HG03025 (cell line): Measurements from ENCODE around the gene DGKI.

Source experiments
- ATAC-seq: cut with Tn5 transposase; IDR thresholded peaks from one replicate; pipeline ENCODE4 v1.9.1; 2021; ENCODE audit warnings: mild to moderate bottlenecking, moderate library complexity; ENCODE audit not compliant: unreplicated experiment, low FRiP score

The DGKI gene

DNA sequence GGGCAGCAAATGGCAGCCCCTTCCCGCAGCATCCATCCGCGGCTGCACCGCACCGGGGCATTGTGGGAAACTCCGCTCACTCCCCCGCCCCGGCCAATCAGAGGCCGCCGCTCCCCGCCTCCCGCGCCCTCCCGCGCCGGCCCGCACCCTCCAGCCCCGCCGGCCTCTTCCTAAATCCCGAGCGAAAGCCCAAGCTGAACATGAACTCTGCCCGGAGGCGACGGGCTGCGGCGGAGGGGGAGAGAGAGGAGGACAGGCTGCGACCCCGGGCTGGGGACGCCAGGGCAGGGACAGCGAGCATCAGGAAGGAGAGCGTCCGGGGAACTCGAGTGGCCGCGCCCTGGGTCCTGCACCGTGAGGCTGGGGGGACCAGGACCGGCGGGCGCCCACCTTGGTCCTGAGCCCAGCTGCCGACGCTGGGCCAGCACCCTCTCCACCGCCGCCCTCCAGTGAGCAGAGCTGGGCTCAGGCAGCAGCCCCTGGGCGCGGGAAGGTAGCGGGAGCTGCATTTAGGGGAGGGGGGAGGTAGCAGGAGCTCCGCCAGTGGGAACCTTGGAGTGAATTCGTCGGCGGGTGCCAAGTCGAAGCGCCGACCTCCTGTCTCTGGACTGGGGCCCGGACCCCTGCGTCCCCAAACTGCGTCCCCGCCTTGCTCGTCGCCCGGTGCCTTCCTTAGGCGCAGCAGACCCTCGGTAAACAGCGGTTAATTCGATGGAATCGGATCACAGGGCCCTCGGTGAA, at the start of gene DGKI:
DGKI (minus strand) TSS at position 148 of the 741 bp plus-strand sequence.
- no peak for ATAC-seq

DNA sequence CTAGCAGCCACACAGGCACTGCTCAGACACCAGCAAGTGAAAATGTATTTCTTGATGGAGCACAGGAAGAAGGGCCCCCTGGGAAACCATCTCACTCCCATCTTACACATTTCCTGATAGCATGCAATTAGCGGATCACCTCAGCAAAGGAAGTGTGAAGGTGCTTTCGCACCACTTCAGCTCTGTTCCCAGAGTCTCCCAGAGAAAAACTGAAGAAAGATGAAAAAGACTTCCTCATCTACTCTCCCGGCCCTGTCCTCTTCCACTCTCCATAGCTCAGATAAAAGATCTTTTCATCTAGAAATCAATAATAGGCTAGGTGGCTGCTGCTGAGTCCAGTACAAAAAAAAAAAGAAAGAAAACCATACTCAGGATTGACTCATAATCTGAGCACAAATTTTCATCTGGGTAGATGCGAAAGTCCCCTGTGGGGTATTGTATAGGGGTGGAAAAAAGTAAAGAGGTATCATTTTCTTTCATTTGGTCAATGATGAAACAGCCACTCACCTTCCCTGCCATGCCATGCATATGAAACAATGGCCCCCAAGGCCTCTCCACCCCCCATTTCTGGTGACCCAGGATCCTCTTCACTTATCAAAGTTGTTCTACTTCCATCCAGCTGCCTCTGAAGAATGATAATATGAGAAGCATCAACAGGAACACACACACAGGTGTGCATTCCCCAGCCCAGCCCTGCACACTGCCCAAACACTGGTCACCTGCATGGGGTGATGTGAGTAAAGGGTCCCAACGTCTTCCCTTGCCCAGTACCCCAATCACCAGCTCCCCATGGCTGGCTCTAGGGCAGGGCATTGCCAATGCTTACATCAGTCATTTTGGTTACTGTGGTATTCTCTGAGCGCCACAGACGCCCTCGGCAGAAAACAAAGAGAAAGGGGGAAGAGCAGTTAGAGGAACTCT, 48.8 kb upstream of the DGKI start:
- ATAC-seq = peak; percentile 63

DNA sequence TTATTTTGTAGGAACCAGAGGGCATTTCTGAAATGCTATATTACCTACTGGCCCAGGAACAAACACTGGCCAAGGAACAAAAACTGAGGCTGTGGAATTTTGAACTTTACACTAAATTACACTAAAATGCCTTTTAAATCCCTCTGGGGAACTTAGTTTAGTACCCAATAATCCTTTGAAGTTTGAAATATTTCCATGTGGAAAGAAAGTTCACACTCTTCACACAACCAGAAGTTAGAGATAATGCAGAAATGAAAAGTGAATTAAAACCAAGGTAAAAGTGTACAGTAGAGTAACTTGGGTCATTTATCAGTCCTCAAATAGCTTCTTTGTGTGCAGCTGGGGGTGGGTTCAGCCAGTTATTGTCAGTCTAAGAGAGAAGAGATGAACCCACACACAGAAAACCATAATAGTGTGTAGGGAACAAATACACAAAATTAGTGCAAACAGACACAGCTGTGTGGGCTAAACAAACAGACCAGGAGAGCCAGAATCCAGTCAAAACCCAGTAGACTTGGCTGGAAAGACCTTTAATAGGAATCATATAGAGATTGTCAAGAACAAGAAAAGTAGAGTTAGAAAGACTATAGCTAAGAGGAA, 46.5 kb upstream of the DGKI start:
- no peak for ATAC-seq

DNA sequence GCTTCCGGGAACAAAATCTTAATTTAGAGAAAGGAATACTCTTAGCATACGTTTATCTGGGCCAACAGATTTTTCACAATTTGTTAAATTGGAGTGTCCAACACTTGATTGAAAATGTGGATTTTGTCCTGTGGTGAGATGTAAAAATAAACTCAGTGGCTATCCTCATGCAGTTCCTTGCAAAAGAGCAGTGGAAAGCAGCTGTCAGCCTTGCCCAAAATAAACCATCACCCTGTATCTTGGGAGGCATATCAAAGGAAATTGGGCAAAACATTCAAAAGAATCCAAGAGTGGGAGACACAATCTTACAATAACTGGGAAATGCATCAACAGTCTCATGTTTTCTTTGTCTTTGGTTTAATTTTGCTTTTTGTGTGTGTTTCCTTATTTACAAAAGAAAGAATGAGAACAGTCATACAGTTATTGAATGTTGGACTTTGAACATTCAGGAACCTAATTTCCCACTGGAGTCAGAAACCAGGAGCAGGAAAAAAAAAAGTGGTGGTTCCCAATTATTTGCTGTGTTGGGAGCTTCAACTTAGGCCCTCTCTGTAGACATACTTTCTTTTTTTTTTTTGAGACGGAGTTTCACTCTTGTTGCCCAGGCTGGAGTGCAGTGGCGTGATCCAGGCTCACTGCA, 44.4 kb upstream of the DGKI start:
- ATAC-seq = no peak

DNA sequence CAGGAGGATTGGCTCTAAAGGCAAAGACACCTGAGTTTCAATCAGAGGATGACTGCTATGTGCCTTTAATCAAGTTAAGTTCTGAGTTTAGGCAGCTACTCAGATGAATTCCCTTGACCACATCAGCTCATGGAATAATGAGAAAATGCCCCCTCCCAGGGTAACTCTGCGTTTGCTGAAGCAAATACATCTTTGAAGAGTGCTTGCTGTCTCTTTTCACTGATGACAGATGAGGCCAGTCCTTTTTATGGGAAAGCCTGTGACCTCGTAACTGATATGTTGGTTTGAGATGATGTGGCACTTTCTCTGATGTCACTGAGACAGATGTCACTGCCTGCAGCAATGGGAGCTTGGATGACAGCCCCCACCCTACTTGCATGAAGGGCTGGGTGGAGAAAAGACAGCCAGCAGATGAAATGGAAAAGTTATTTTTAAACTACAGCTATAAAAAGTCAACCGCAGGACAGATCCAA, 43.7 kb upstream of the DGKI start:
- no peak for ATAC-seq

DNA sequence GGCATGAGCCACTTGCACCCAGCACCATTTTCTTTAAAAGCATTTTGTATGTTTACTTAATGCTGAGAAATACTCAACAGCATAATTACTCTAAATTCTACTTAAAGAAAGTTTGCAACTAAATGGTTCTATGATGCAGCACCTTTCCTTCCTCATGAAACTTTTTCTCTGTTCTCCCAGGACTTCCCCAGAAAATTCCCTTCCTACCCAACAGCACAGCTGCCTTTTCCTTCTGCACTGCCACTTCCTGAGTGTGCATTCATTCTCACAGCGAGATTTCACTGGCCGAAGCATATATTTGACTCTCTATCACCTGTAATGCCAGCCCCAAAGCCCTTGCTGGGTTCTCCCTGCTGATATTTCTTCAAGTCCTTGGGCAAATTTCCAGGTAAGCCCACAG, 41.5 kb upstream of the DGKI start:
- ATAC-seq = no peak

DNA sequence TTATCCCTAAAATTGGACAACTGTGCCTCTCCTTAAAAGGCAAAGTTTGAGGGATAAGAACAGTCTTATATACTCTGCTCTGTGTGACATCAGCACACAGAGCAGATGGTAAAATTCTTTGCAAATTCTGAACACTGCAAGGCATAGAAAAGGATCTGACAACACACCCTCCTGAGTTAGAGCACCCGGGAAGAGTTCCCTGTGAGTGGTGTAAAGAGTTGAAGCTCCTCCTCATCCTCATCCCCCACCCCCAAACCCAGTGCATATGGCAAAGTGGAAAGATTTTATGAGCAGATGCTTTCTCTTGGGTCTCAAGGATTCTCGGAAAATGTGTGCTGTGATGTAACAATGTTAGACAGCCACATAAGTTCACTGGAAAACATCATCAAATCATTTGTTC, 40.0 kb upstream of the DGKI start:
- ATAC-seq = no peak

DNA sequence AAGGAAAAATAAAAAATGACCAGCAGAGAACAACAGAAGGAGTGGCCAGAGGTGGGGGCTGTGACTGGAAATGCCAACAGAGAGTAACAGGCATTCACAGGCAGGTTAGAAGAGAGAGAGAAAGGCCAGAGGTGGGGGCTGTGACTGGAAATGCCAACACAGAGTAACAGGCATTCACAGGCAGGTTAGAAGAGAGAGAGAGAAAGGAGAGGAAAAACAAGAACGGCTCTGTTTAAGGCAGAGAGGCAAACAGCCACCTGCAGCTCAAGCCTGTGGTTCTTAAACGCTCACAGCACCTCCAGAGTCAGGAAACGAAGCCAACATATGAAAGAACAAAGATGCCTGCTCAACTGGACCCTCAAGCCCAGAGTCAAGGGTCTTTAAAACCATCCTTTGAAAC, 39.5 kb upstream of the DGKI start:
- no peak for ATAC-seq

DNA sequence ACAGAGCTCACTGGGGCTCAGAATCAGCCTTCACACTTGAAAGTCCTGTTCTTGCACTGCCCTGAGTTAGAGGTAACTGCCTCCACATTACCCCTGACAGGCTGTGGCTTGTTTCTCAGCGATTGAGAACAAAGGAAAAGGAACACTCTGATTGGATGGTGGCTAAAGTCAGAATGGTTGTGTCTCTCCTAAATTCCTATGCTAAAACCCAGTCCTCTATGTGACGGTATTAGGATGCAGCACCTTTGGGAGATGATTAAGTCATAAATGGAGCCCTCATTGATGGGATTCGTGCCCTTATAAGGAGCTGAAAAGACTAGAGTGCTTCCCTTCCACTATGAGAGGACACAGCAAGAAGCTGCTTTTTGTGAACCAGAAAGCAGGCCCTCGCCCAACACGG, 38.9 kb upstream of the DGKI start:
- ATAC-seq = no peak

DNA sequence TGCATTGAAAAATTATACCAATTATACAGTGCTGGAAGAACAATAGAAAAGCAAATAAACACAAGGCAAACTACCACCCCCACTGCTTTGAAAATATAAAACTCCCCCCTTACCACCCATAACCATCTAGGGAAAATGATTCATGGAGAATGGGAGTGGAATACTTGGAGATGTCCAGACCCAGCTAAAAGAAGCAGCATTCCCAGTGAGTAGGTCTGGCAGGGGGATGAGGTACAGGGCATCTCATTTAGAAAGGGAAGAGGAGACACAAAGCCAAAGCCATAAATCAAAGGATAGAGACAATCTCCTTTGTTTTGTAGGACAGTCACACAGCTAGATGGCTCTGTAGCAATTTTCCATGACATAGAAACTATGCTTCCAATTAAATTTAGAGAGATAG, 36.0 kb upstream of the DGKI start:
- ATAC-seq = no peak

DNA sequence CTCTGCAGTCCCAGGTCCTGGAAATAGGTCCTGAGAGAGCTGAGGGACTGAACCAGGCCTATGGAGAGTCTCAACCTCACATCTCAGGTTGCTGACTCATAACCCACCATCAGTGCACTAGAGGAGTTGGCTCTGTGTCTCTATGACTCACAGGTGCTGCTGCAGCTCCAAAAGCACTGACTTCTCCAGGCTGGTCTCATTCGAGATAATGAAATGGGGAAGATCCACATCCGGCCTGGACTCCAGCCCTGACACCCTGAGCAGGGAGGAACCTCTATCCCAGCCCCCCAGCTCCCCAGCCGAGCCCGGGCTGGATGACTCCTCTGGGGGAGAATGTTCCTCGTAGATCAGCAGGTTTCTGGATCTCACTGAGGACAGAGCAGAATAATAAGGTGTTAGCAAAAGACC, 35.5 kb upstream of the DGKI start:
- peak; percentile 78 for ATAC-seq

DNA sequence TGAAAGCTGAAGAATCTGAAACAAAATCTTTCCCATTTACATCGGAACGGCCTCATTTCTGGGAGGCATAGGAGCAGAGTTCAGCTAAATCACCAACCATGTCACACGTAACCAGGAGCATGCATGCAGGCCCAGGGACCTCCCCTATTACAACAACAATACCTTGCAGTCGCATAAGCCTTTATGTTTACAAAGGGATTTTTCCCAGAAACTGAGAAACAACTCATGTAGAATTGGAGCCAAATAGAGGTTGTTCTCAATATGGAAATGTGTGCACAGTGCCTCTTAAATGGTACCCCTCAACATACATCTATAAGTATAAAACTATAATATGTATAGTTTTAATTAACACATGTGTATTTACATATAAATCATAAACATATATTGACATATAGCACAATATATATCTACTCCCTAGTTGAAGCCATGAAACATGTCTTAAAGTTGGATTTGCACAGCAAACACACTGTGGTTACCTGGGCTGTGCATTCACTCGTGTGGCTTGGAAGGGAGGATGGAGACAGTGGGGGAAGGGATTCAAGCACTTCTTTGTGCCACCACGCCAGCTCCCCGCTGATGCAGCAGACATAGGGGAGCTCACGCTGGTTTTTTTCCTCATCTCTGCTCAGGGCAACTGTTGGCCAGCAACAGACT, 35.0 kb upstream of the DGKI start:
- no peak for ATAC-seq

DNA sequence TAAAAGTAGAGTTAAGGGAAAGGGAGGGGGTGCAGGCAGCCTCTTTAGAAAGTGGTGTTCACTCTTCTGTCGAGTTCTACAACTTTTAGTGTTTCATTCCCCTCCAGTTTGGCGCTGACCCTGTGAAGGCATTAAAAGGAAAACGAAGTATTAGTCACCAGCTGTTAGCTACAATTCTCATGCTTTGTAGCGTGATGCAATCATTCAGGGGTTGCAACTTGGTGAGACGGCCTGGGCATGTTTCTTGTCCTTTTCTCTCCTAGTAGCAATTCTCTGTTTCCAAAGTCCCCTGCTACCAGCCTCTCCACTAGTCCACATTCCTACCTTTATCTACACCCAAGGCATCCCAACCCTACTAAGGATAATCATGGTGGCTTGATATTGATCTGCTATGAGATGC, 33.7 kb upstream of the DGKI start:
- ATAC-seq = no peak

DNA sequence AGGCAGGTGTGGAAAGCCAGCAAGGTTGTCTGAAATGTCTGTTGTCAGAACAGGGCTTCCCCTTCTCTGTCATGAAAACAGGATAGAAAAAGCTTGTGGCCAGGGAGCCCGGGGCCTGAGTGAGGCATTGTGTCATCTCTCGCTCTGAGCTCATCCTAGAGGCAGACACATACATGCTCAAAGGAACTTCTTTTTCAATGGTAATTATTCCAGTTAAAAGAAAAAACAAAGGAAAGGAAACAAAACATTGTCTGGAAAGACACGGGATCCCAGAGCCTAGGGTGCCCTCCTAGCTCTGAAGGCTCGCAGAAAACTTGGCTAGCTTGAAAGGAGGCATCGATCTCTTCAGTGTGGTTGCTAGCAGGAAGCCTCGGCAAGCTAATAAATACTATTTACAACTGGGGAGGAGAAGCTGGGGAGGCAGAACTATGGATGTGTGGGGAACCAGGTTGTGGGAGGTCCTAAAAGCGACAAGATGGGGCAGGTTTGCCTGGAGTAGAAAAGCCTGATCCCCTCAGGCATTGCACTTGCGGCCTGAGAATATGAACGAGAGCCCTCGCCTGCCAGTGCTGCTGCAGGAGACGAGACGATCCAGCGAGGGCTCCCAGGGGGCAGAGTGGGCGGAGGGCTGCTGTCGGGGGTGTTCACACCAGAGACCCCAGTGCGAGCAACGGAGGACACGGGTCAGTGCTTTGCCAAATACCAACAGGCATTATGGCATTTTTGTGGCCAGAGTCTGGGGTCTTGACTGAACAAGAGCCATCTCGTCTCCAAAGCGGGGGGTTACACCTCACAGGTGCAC, 32.8 kb upstream of the DGKI start:
- no peak for ATAC-seq

DNA sequence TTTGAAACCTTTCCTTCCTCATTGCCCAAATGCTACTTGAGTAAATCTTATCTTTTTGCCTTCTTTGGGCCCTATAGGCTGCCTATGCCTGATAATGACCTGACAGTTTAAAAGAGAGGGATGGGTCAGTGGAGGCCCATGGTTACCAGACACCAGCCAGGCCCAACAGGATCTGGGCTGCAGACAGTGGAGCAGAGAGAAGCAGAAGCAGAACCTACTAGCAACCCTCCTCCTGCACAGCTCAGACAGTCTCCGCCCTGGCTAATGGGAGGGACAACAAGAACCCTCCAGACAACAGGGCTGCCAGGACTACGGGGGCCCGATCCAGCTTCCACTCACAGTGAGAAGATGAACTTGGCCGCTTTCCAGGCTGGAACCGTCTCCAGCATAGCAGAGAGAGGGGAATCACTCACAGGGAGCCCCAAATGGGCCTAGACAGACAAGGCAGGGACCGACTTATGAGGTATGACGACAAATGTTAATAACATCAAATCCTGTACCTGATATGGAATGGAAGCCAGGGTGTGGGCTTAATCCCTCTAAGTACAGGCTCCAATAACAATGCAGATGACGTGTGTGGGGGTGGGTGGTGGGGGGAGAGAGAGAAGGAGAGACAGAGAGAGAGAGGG, 31.7 kb upstream of the DGKI start:
- no peak for ATAC-seq

DNA sequence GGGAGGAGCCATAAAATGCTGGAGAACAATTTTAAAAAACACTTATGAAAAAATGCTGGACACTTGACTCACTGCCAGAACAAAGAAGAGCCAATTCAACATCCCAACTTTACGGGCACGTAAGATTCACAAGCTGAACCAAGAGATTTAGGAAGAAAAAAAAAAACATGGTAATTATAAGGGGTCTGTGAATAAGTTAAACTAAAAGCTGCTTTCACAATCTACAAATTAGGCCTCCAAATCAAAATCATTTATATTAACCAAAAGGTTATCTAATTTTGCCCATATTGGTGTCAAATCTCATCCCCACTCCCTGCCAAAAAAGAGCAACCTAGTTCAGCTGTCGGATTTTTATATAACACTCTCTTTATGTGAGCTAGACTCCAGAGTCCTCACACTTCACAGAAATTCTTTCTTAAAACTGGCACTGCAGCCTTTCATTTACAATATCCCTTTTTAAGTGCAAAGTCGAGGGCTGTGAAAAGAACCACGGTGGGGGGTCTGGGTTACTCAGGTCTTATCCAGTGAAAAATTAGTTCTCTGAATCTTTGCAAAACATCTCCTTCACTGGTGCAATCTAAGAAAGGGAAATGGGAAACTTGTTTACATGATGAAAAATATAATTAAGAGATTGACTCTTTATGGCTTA, 30.4 kb upstream of the DGKI start:
- ATAC-seq = no peak

DNA sequence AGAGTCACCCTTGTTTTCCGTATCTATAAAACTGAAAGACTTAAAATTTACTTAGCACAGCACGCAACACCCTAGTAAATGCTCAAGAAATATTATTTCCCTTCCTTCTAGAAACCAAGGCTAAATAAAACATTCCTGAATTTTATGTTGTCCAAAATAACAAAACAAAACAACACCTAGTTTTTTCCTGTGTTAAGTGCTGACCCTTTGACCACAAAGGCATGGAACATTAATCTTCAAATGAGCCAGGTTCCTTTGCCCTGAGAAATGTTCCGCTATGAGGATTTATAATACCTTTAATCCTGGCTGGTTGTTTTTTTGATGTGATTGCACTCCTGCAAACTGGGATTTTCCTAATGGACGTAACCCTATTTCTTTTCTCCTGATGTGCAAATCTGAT, 29.0 kb upstream of the DGKI start:
- no peak for ATAC-seq

DNA sequence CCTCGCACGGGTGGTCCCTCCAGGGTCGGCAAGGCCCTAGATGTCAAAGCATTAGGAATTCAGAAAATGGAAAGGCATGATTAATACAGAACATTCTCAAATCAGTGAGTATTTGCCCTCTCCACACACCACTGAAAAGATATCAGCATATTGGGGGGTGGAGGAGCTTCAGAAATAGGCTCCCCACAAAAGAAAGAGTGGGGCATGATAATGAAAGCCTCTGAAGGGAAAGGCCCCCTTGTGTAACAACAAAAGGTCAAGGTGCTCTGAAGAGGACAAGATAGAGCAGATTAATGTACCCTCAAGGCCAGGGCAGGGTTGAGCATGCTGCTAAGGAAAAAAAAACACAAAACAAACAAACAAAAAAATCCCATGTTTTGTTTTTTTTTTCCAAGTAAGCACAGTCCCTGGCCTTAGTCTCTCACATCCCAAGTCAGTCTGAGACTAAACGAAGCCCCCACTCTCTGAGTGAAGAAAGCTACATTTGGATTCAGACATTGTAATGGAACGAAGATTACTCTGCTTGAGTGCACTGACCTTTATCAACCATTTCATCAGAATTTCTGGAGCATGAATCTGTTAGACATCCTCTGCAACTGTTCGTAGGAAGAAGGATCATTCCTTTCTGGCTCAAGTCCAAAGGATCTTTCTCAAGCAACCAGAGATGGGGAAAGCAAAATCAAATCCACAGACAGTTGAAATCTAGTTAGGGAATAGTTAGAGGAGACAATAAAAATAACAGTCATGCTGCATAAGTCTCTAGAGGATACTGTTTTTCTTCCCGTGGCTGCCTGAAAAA, 27.4 kb upstream of the DGKI start:
- no peak for ATAC-seq
